ENCODE data around the gene ASAP3.

DNA sequence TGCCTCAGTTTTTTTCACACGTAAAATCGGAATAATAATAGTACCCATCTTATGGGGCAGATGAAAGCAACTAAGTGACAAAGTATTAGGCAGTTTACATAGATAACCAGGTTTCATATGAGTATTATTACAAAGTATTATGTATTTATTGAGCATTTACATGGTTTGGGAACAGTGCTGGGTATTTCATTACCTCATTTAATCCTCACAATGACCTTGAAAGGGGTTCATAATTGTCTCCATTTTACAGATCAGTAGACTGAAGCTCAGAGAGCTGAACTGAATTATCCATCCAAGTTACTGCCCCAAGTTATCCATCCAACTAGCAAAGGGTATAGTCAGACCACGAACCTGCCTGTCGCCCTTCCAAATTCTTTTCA is 80.6 kb downstream of the ASAP3 start:
- TF ChIP-seq, protein P1, sequence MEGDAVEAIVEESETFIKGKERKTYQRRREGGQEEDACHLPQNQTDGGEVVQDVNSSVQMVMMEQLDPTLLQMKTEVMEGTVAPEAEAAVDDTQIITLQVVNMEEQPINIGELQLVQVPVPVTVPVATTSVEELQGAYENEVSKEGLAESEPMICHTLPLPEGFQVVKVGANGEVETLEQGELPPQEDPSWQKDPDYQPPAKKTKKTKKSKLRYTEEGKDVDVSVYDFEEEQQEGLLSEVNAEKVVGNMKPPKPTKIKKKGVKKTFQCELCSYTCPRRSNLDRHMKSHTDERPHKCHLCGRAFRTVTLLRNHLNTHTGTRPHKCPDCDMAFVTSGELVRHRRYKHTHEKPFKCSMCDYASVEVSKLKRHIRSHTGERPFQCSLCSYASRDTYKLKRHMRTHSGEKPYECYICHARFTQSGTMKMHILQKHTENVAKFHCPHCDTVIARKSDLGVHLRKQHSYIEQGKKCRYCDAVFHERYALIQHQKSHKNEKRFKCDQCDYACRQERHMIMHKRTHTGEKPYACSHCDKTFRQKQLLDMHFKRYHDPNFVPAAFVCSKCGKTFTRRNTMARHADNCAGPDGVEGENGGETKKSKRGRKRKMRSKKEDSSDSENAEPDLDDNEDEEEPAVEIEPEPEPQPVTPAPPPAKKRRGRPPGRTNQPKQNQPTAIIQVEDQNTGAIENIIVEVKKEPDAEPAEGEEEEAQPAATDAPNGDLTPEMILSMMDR (conservative IDR thresholded peaks at IDR 0.05 in 1 of 2, IDR thresholded peaks at IDR 0.05 in 1 of 2; ENCODE audit: extremely low read depth in 1 of 2, insufficient read depth in 1 of 2, low read depth in 1 of 2, low read length in 2 of 2): no peak
- TF ChIP-seq EZH2 (IDR thresholded peaks at IDR 0.05; ENCODE audit: borderline replicate concordance, low read length): no peak
